ENCODE measurements around the gene ZMYND10. TPM values are rescaled to one million over a fixed set of nuclear protein-coding genes. Genes with fewer than 3 reads are reported as not detected.

ZMYND10 gene
- polyA plus RNA-seq, 4 donors, result 0.43 to 2.5 (median 1.2) TPM

DNA sequence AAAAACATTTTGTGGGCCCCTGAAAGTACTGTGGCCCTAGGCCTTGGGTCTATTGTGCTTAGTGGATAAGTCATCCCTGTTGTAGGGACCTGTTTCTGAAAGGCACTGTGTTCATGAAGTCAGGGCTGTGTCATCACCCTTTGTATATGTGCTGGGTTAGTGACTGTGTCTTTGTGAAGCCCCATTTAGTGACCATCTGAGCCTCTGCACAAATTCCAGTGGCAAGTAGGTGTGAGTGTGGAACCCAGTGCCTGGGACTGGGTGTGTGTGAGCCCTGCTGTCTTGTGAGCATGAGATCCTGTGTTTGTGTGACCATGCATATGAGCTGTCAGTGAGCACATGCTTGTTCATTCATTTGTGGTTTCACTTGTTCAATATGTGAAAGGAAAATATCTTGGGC lies 40.9 kb downstream of the ZMYND10 start:
- Histone ChIP-seq H3K27ac (ENCODE audit: low read depth in 1 of 3, low read length in 2 of 3) (no peak overlapping the region), H3K4me3 (ENCODE audit: low read depth in 1 of 3, low read length in 3 of 3) (no peak overlapping the region), H3K36me3 (ENCODE audit: control insufficient read depth in 3 of 3, insufficient read depth in 2 of 3, low read depth in 1 of 3, low read length in 3 of 3) (peaks cover 0 to 2% (median 0%) of the 10 kb centered on the region in 3 donors), H3K27me3 (ENCODE audit: control insufficient read depth in 3 of 3, insufficient read depth in 3 of 3, low read length in 3 of 3) (no peaks in the 10 kb centered on the region), H3K4me1 (ENCODE audit: control insufficient read depth in 3 of 3, insufficient read depth in 2 of 3, low read depth in 1 of 3, low read length in 2 of 3) (peaks cover 4 to 34% (median 7%) of the 10 kb centered on the region in 3 donors), H3K9me3 (ENCODE audit: control insufficient read depth in 2 of 2, insufficient read depth in 1 of 2, low read depth in 1 of 2, low read length in 1 of 2) (peaks cover 0 to 20% of the 10 kb centered on the region in 2 donors)
- DNase-seq (no peak), FAIRE-seq (no peak)

DNA sequence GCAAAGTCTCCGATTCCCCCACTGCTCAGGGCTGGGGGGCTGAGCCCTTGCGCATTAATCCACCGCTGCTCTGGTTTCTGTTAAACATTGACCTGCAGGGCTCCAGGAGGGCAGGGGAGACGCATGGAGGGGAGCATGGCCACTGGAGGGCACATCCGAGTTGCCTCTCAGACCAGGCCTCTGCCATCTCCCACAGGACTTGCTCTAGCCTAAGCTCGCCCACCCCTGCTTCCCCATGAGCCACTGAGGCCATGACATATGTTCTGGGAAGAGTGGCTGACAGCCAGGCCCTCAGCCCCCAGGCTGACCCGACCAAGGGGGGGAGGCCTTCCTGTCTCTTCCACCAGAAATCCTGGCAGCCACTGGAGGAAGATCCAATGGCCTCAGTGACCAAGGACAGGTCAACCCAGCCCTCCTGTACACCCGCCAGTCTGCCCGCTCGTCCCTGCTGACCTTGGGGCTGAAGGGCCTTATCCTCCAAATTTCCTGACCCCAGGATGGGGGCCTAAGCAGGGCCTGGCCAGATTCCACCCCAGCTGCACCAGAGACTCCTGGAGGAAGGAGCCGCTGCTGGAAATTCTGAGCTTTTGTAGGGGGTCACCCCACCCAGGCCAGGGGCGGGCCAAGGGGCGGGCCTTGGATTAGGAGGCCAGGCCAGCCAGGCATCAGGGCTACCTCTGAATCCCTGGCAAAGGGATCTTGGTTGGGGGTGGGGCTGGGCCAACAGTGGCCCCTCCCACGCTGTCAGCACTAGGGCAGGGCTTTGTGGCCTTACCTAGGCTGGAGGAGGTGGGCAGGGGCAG lies 42.3 kb downstream of the ZMYND10 start, which contains the start of gene HYAL1:
HYAL1 (minus strand) TSS at position 562 of the 803 bp plus-strand sequence. CDS start 618 bp downstream, outside the sequence.
- Histone ChIP-seq H3K27ac (ENCODE audit: low read depth in 1 of 3, low read length in 2 of 3) (peak within 1 kb of the TSS in 2 of 3 donors; percentile 37 to 67), H3K4me1 (ENCODE audit: control insufficient read depth in 3 of 3, insufficient read depth in 2 of 3, low read depth in 1 of 3, low read length in 2 of 3) (peaks cover 7 to 42% (median 9%) of the 10 kb centered on the region in 3 donors), H3K9me3 (ENCODE audit: control insufficient read depth in 2 of 2, insufficient read depth in 1 of 2, low read depth in 1 of 2, low read length in 1 of 2) (peaks cover 0 to 8% of the 10 kb centered on the region in 2 donors), H3K27me3 (ENCODE audit: control insufficient read depth in 3 of 3, insufficient read depth in 3 of 3, low read length in 3 of 3) (no peaks in the 10 kb centered on the region), H3K36me3 (ENCODE audit: control insufficient read depth in 3 of 3, insufficient read depth in 2 of 3, low read depth in 1 of 3, low read length in 3 of 3) (peaks cover 0 to 2% (median 0%) of the 10 kb centered on the region in 3 donors), H3K4me3 (ENCODE audit: low read depth in 1 of 3, low read length in 3 of 3) (no peak within 1 kb of the TSS)
- 49 to 70% (median 54%) methylated on average over 13 to 14 of the region's 14 CpGs for WGBS, 3 donors
- no peak for FAIRE-seq
- peak; percentile 48 to 75 for DNase-seq

DNA sequence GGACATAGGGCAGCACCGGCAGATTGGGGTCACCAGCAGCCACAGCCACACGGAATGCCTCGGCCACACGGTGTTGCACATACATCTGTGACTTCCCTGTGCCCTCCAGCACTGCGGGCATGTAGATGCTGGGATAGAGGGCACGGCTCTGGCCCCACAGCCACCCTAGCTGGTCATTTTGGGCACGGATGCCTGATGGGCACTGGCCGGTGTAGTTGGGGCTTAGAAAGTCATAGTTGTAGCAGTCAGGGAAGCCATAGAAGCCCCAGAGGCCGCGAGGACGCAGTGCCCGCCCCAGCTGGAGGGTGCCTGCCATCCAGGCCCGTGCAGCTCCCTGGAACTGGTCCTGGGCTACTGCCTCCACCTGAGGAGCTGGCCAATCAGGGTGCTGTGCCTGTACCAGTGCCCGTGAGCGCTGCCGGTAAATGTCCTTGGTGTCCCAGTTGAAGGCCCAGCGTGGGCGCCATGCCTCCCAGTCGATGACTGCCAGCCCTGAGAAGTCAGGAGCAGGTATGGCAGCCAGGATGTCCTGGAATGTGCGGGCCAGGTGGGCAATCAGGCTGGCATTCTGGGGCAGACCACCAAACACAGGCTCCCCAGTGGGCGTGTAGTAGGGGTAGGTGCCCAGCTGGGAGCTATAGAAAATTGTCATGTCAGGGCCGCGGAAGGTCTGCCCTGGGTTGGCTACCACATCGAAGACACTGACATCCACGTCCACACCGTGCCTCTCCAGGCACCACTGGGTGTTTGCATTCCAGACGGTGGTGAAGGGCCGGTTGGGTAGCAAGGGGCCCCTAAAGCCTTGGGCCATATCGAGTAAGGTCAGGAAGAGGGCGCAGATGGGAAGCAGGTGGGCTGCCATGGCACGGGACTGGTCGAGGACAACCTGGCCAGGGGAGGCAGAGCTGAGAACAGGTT lies 43.2 kb downstream of the ZMYND10 start:
- FAIRE-seq (no peak), DNase-seq (no peak)
- Histone ChIP-seq H3K27me3 (ENCODE audit: control insufficient read depth in 3 of 3, insufficient read depth in 3 of 3, low read length in 3 of 3) (no peaks in the 10 kb centered on the region), H3K4me3 (ENCODE audit: low read depth in 1 of 3, low read length in 3 of 3) (no peak overlapping the region), H3K4me1 (ENCODE audit: control insufficient read depth in 3 of 3, insufficient read depth in 2 of 3, low read depth in 1 of 3, low read length in 2 of 3) (peaks cover 7 to 47% (median 9%) of the 10 kb centered on the region in 3 donors), H3K36me3 (ENCODE audit: control insufficient read depth in 3 of 3, insufficient read depth in 2 of 3, low read depth in 1 of 3, low read length in 3 of 3) (peaks cover 0 to 6% (median 0%) of the 10 kb centered on the region in 3 donors), H3K9me3 (ENCODE audit: control insufficient read depth in 2 of 2, insufficient read depth in 1 of 2, low read depth in 1 of 2, low read length in 1 of 2) (no peaks in the 10 kb centered on the region), H3K27ac (ENCODE audit: low read depth in 1 of 3, low read length in 2 of 3) (peak overlapping the region in 2 of 3 donors; percentile 37 to 67)
- 87 to 91% (median 88%) methylated on average over 29 to 32 of the region's 32 CpGs for WGBS, 3 donors

DNA sequence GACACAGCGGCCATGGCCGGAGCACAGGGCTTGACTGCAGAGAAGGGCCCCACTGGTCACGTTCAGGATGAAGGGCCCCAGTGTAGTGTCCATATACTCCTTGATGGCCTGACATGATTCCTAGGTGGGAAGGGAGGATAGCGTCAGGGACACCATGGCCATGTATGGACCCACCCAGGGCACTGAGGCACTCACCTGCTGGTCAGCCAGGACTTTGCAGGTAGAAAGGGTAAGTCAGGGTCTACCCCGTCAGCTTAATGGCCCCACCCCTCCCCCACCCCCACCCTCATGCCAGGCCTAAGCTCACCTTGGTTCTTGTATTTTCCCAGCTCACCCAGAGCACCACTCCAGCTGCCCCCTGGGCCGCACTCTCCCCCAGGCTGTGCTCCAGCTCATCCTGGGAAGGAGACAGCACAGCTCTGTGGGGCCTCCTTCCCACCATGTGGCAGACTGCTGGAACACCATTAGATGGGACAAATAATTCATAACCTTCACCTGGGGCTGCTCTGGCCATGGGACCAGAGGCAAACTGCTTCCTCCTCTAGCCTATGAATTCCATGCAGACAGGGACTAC lies 44.8 kb downstream of the ZMYND10 start:
- H3K27me3 ChIP-seq (ENCODE audit: control insufficient read depth in 3 of 3, insufficient read depth in 3 of 3, low read length in 3 of 3), result no peaks in the 10 kb centered on the region
- peaks cover 7 to 47% (median 9%) of the 10 kb centered on the region in 3 donors for H3K4me1 ChIP-seq (ENCODE audit: control insufficient read depth in 3 of 3, insufficient read depth in 2 of 3, low read depth in 1 of 3, low read length in 2 of 3)
- peak overlapping the region in 2 of 3 donors; percentile 84 to 91 for H3K27ac ChIP-seq (ENCODE audit: low read depth in 1 of 3, low read length in 2 of 3)
- no peaks in the 10 kb centered on the region for H3K9me3 ChIP-seq (ENCODE audit: control insufficient read depth in 2 of 2, insufficient read depth in 1 of 2, low read depth in 1 of 2, low read length in 1 of 2)
- no peak for FAIRE-seq
- WGBS, 3 donors, result 83 to 93% (median 84%) methylated on average over 6 of the region's 6 CpGs
- H3K36me3 ChIP-seq (ENCODE audit: control insufficient read depth in 3 of 3, insufficient read depth in 2 of 3, low read depth in 1 of 3, low read length in 3 of 3), result peaks cover 0 to 22% (median 0%) of the 10 kb centered on the region in 3 donors
- no peak for DNase-seq
- peak overlapping the region in 1 of 3 donors; percentile 47 for H3K4me3 ChIP-seq (ENCODE audit: low read depth in 1 of 3, low read length in 3 of 3)

DNA sequence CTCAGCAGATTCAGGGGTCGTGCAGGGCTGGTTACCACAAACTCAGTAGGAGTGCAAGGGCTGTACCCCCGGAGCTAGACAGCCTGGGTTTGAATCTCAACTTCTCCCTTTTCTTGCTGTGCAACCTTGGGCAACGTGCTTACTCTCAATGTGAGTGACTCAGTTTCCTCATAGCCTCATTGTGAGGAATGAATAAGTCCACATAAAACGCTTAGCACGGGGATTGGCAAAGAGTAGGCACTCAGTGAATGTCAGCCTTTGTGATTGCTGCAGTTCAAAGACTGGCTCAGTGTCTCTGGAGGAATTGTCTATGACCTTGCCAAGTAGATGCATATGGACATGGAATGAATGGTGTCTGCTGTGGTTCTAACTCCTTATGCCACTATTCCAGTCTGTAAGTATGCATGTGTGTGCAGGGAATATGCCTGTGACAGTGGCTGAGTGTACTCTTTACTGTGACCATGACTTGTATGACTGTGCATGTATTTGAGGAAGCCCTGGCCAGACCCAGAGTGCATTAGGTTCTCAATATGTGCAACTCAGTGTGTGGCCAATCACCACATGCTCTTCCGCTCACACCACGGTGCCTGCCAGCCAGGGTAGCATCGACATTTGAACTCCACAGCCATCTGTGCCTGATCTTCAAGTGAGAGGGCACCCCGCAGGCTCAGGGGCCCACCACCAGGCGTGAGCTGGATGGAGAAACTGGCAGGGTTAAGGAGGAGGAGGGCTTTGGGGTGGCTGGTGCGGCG lies 45.4 kb downstream of the ZMYND10 start:
- Histone ChIP-seq H3K36me3 (ENCODE audit: control insufficient read depth in 3 of 3, insufficient read depth in 2 of 3, low read depth in 1 of 3, low read length in 3 of 3) (peaks cover 0 to 22% (median 0%) of the 10 kb centered on the region in 3 donors), H3K9me3 (ENCODE audit: control insufficient read depth in 2 of 2, insufficient read depth in 1 of 2, low read depth in 1 of 2, low read length in 1 of 2) (no peaks in the 10 kb centered on the region), H3K27ac (ENCODE audit: low read depth in 1 of 3, low read length in 2 of 3) (peak overlapping the region; percentile 82 to 91 (median 84)), H3K27me3 (ENCODE audit: control insufficient read depth in 3 of 3, insufficient read depth in 3 of 3, low read length in 3 of 3) (no peaks in the 10 kb centered on the region), H3K4me1 (ENCODE audit: control insufficient read depth in 3 of 3, insufficient read depth in 2 of 3, low read depth in 1 of 3, low read length in 2 of 3) (peaks cover 7 to 47% (median 9%) of the 10 kb centered on the region in 3 donors), H3K4me3 (ENCODE audit: low read depth in 1 of 3, low read length in 3 of 3) (peak overlapping the region in 2 of 3 donors; percentile 47)
- WGBS, 3 donors, result 49 to 55% (median 50%) methylated on average over 12 of the region's 12 CpGs
- DNase-seq (peak; percentile 39 to 58), FAIRE-seq (no peak)

DNA sequence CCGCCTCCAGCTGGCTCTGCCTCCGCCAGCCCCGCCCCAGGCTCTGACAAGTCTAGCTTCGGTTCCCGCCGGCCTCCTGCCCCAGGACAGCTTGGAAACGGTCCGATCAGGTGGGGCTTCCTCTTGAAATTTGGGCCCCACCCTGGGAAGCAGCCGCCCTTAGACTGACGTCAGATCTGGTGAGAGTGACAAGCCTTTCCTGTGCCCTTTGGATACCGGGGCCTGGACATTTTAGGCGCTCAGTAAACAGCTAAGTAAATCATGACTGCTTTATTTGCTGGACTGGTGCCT lies 45.9 kb downstream of the ZMYND10 start:
- no peaks in the 10 kb centered on the region for H3K27me3 ChIP-seq (ENCODE audit: control insufficient read depth in 3 of 3, insufficient read depth in 3 of 3, low read length in 3 of 3)
- H3K4me3 ChIP-seq (ENCODE audit: low read depth in 1 of 3, low read length in 3 of 3), result peak overlapping the region in 2 of 3 donors; percentile 47
- H3K36me3 ChIP-seq (ENCODE audit: control insufficient read depth in 3 of 3, insufficient read depth in 2 of 3, low read depth in 1 of 3, low read length in 3 of 3), result peaks cover 0 to 22% (median 0%) of the 10 kb centered on the region in 3 donors
- FAIRE-seq (no peak), DNase-seq (no peak)
- 0 to 1% (median 1%) methylated on average over 11 to 12 of the region's 12 CpGs for WGBS, 3 donors
- peaks cover 7 to 47% (median 9%) of the 10 kb centered on the region in 3 donors for H3K4me1 ChIP-seq (ENCODE audit: control insufficient read depth in 3 of 3, insufficient read depth in 2 of 3, low read depth in 1 of 3, low read length in 2 of 3)
- H3K9me3 ChIP-seq (ENCODE audit: control insufficient read depth in 2 of 2, insufficient read depth in 1 of 2, low read depth in 1 of 2, low read length in 1 of 2), result no peaks in the 10 kb centered on the region
- peak overlapping the region; percentile 82 to 91 (median 84) for H3K27ac ChIP-seq (ENCODE audit: low read depth in 1 of 3, low read length in 2 of 3)

DNA sequence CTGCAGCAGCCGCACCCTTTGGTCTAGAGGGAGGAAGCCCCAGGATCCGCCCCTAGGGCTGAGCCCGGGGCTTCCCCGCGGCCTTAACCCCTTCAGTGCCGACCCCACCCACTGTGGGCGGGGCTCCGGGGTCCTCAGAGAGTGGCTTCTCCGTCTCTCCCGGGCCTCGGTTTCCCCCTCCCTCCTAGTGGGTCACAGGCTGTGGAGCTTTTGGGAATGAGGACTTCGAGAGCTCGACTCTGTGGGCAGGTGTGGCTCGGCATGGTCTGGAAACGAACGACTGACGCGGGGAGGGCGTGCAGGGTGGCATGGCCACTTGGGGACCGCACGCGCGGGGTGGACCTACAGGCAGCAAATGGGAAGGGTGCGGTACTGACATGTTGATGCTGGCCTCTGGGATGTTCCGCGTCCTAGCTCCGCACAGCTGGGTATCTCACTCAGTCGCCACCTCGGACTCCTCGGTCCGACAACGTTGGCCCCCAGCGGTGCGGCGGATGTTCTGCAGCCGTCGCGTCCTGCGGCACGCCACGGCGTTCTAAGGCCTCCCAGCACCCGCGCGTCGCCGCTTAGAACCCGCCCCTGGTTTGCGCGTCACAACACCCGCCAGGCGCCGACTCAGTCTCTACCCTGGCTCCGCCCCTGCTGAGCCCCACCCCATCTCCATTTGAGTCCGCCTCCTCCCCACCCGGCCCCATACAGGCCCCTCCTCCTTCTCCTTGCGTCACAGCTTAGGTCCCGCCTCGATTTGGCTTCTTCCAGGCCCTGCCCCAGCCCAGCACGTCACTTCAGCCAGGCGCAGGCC lies 46.5 kb downstream of the ZMYND10 start, which contains the start of the genes HYAL3 and NAA80:
HYAL3 (minus strand) TSS at position 570 of the 802 bp plus-strand sequence. CDS start 3,803 bp downstream, outside the sequence.
NAA80 (minus strand) TSS at position 570 of the 802 bp plus-strand sequence. CDS start 1,942 bp downstream, outside the sequence.
- WGBS, 3 donors, result 0 to 1% (median 0%) methylated on average over 50 to 61 of the region's 61 CpGs
- Histone ChIP-seq H3K4me3 (ENCODE audit: low read depth in 1 of 3, low read length in 3 of 3) (peak within 1 kb of the TSS in 2 of 3 donors; percentile 51 to 90), H3K27me3 (ENCODE audit: control insufficient read depth in 3 of 3, insufficient read depth in 3 of 3, low read length in 3 of 3) (no peaks in the 10 kb centered on the region), H3K27ac (ENCODE audit: low read depth in 1 of 3, low read length in 2 of 3) (peak within 1 kb of the TSS; percentile 90 to 94 (median 91)), H3K9me3 (ENCODE audit: control insufficient read depth in 2 of 2, insufficient read depth in 1 of 2, low read depth in 1 of 2, low read length in 1 of 2) (no peaks in the 10 kb centered on the region), H3K36me3 (ENCODE audit: control insufficient read depth in 3 of 3, insufficient read depth in 2 of 3, low read depth in 1 of 3, low read length in 3 of 3) (peaks cover 0 to 22% (median 0%) of the 10 kb centered on the region in 3 donors), H3K4me1 (ENCODE audit: control insufficient read depth in 3 of 3, insufficient read depth in 2 of 3, low read depth in 1 of 3, low read length in 2 of 3) (peaks cover 7 to 47% (median 9%) of the 10 kb centered on the region in 3 donors)
- peak; percentile 81 for FAIRE-seq
- DNase-seq, result peak; percentile 100

All from small intestine (tissue), 7 donors.